Measurements from ENCODE around the gene EIF1B.

- no peak for TF ChIP-seq POLR2A (IDR thresholded peaks at IDR 0.05)
- peak; percentile 68 to 72 for TF ChIP-seq CTCF (IDR thresholded peaks at IDR 0.05)
- no peak for TF ChIP-seq POLR2AphosphoS5 (IDR thresholded peaks at IDR 0.05)
Measured at GRCh38 chr3:40317061-40317855, 7.8 kb downstream of the EIF1B start.
